Jurkat, Clone E6-1 (cell line): ENCODE results near the gene TTYH2.
"Not testable (repeated sequence)": the region's sequence is repeated elsewhere in the genome, so short reads cannot be mapped to it uniquely, and the experiment has no call there.

ENCODE experiments used
- DNase-seq: peaks from one replicate; pipeline ENCODE4 v3.0.0-alpha.2; 2011; ENCODE audit warnings: low read depth, low spot score
- H3K4me3 ChIP-seq: 2 replicates; pipeline ENCODE4 v1.5.1; 2011; ENCODE audit warnings: mild to moderate bottlenecking, low read length, control low read depth, moderate library complexity

Gene TTYH2

GRCh38 chr17:74274709-74275340 lies 61.5 kb downstream of the TTYH2 start:
- no peak for DNase-seq
- no peak overlapping the region for H3K4me3 ChIP-seq

- H3K4me3 ChIP-seq, result no peak overlapping the region
- no peak for DNase-seq
Measured at GRCh38 chr17:74276051-74276476, 62.7 kb downstream of the TTYH2 start.

- no peak overlapping the region for H3K4me3 ChIP-seq
- no peak for DNase-seq
Measured at GRCh38 chr17:74276541-74277009, 63.2 kb downstream of the TTYH2 start.

DNA sequence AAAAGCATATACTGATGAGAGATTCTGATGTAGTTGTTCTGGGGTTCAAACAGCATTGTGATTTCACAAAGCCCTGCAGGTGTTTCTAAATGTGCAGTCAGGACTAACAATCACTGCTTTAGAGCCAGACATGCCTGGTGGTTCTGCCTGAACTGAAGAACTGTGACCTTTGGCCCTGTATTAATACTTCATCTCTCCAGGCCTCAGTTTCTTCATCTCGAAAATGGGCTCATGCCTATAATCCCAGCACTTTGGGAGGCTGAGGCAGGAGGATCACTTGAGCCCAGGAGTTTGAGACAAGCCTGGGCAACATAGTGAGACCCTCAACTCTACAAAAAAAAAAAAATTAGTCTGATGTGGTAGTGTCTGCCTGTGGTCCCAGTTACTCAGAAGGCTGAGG lies 64.6 kb downstream of the TTYH2 start:
- DNase-seq, result no peak
- H3K4me3 ChIP-seq, result no peak overlapping the region

- H3K4me3 ChIP-seq, DNase-seq: not testable (repeated sequence)
Measured at GRCh38 chr17:74279617-74280016, 66.2 kb downstream of the TTYH2 start.

DNA sequence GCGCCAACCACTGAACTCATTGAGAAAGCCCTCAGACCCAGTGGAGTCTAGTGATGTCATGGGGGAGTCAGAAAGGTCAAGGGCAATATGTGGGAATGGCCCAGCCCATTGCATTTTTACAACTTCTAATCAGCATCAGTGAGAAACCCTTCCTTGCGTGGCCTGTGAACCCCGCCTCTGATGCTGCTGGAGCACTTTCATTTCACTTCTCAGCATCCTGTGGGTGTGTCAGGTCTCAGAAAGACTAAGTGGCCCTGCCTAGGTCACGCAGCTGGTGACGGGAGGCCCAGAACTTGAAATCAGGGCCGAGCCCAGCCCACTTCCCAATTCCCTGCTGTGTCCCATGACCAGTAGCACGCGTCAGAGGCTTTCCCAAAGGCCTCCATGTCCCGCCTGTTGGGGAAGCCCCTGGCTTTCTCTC lies 66.7 kb downstream of the TTYH2 start:
- no peak overlapping the region for H3K4me3 ChIP-seq
- no peak for DNase-seq

GRCh38 chr17:74281799-74282198 lies 68.4 kb downstream of the TTYH2 start:
- DNase-seq, result no peak
- H3K4me3 ChIP-seq, result no peak overlapping the region

DNA sequence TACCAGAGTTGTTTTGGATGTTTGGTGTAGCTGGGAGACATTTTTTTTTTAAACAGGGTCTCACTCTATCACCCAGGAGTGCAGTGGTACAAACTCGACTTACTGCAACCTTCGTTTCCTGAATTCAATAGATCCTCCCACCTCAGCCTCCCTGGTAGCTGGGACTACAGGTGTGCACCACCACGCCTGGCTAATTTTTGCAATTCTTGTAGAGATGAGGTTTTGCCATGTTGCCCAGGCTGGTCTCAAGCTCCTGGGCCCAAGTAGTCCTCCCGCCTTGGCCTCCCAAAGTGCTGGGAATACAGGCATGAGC lies 68.9 kb downstream of the TTYH2 start:
- DNase-seq, H3K4me3 ChIP-seq: not testable (repeated sequence)

GRCh38 chr17:74282587-74283370 lies 69.4 kb downstream of the TTYH2 start:
- no peak overlapping the region for H3K4me3 ChIP-seq
- peak; percentile 41 for DNase-seq

DNA sequence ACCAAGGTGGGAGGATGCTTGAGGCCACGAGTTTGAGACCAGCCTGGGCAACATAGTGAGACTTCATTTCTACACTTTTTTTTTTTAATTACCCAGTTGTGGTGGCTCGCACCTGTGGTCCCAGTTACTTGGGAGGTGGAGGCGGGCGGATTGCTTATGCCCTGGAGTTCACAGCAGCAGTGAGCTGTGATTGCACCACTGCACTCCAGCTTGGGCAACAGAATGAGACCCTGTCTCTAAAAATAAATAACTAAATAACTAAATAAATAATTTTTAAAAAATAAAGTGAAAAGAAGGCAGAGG lies 70.0 kb downstream of the TTYH2 start:
- no peak for DNase-seq
- H3K4me3 ChIP-seq, result no peak overlapping the region

DNA sequence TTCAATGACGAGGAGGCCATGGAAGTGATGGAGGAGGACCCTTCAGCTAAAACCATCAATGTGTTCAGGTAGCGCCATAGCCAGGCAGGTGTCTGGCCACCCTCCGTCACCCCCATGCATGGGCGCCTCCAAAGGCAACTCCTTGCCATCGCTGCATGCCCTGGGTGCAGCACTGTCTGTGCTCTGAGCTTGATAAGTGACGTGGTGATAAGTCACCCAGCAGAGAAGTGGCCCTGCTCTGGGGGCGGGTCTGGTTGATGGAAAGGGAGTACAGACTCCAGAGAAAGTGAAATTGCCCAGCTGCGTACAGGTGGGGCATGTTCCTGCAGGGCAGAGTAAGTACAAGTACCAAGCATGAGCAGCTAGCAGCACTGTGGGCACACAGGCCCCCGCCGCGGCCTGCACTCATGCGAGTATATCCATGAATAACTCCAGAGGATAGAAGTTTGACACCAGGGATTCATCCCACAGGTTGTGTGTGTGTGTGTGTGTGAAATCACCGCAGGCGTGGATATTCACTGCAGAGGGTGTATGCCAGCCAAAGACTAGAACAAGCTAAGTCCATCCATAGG lies 73.7 kb downstream of the TTYH2 start:
- DNase-seq, result no peak
- no peak overlapping the region for H3K4me3 ChIP-seq

DNA sequence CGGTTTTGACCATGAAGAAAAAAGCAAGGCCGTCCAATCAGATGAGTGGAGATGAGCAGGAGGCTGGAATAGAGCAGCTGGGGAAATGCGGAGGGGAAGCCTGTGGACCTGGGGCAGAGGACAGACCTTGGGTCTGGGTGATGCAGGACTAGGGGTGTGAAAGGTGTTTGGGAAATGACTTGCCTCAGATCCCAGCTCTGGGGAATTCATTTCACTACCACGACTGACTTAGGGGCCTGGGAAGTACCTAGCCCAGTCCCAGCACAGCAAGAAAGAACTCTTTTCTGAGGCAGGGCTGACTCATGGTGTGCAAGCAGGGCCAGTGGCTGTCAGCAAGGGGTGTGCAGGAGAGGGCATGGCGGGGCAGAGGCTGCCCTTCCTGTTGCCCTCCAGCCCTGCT lies 75.4 kb downstream of the TTYH2 start:
- H3K4me3 ChIP-seq, result no peak overlapping the region
- DNase-seq, result no peak

- DNase-seq, result no peak
- no peak overlapping the region for H3K4me3 ChIP-seq
Measured at GRCh38 chr17:74289688-74290087, 76.3 kb downstream of the TTYH2 start.

GRCh38 chr17:74290340-74290739 lies 77.0 kb downstream of the TTYH2 start:
- H3K4me3 ChIP-seq, result no peak overlapping the region
- no peak for DNase-seq

- no peak overlapping the region for H3K4me3 ChIP-seq
- no peak for DNase-seq
Measured at GRCh38 chr17:74292495-74292894, 79.1 kb downstream of the TTYH2 start.

DNA sequence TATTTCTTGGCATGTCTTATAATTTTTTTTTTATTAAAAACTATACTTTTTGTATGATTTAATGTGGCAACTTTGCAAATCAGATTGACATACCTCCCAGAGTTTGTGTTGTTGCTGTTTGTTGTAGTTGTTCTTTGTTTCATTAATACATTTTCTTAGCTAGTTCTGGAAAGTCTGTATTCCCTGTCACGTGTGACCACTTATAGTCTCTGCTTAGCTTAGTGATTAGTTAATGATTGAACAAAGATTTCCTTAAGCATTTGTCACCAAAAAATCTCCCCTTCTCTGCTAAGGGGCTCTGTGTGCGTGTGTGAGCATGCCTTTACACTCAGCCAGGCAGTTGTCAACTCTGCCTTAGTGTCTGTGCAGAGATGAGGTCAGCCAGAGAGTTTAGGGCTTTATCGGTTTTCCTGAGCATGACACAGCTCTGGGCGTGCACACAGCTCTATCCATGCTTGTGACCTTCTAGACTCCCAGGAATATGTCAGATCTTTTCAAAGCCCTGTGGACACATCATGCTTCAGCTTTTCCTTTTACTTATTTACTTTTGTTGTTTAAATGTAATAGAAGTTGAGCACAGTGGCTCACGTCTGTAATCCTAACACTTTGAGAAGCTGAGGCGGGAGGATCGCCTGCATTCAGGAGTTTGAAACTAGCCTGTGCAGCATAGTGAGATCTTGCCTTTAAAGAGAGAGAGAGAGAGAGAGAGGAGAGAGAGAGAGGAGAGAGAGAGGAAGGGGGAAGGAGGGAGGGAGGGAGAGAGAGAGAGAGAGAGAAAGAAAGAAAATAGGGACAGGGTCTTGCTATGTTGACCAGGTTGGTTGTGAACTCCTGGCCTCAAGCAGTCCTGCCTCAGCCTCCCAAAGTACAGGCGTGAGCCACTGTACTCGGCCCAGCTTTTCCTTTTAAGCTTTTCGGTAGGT lies 82.5 kb downstream of the TTYH2 start:
- H3K4me3 ChIP-seq, result no peak overlapping the region
- DNase-seq, result no peak

- no peak overlapping the region for H3K4me3 ChIP-seq
- peak; percentile 26 for DNase-seq
Measured at GRCh38 chr17:74296548-74296936, 83.2 kb downstream of the TTYH2 start.

- no peak for DNase-seq
Measured at GRCh38 chr17:74297941-74298340, 84.6 kb downstream of the TTYH2 start.

DNA sequence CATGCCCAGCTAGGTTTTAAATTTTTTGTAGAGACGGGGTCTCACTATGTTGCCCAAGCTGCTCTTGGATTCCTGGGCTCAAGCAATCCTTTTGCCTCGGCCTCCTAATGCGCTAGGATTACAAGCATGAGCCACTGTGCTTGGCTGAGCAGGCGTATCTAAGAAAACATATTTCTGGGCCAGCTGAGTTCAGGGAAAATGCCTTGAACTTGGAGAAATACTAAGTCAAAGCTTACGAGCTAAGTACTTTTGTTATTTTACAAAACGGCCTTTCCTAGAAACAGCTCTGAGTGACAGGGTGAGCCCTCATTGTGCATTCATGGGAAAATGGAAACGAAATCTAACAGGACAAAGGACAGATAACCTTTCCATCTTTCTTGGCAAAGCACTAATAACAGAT lies 85.4 kb downstream of the TTYH2 start:
- DNase-seq, result no peak

More at GRCh38 chr17:74297941-74298340, 84.6 kb downstream of the TTYH2 start:
- no peak overlapping the region for H3K4me3 ChIP-seq

More for the DNA sequence above, 85.4 kb downstream of the TTYH2 start:
- no peak overlapping the region for H3K4me3 ChIP-seq
